AG09319 (cell line): ENCODE data around the gene ZNF302.
"Not testable (repeated sequence)": the region's sequence is repeated elsewhere in the genome, so short reads cannot be mapped to it uniquely, and the experiment has no call there.

ENCODE experiments used
- DNase-seq: peaks from one replicate; pipeline ENCODE4 v3.0.0-alpha.2; 2010; ENCODE audit warnings: low read depth; ENCODE audit errors: extremely low read depth
- CTCF ChIP-seq: IDR thresholded peaks from 2 replicates; pipeline ENCODE4 v1.5.1; 2011; ENCODE audit warnings: low read depth, mild to moderate bottlenecking, inconsistent platforms, low read length, moderate library complexity

Gene ZNF302

DNA sequence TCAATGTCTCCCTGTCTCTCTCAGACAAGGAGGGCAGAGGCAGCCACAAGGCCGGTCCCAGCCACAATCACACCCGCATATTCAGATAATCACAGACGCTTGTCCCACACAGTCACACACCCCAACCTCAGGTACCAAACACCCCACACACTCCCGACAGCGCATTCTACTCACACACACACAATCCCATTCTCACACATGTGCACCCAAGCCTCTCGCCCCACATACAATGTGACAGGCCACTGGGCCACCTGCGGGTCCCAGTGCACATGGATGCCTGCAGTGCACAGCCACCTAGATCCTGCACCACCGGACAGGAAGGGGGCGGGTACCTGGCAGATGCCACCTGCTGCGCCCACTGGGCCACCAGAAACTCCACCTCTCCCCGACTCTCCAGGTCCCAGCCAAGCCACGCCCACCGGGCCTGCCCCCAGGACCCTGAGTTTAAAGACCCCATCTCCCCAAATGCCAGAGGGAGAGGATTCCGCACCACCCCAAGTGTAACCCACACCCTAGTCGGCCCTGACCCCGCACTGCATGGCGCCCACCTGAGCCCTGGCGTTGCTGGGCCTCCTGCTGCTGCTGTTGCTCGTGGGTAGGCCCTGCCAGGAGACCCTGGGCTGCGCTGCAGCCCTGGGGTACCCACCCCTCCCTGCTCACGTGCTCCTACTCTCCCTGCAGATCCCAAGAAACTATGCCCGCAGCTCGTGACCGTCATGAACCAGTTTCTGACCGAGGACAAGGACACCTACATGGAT is 11.1 kb upstream of the ZNF302 start:
- TF ChIP-seq CTCF = no peak
- DNase-seq = no peak

- no peak for TF ChIP-seq CTCF
- no peak for DNase-seq
Observed at GRCh38 chr19:34666958-34667265, 10.6 kb upstream of the ZNF302 start.

DNA sequence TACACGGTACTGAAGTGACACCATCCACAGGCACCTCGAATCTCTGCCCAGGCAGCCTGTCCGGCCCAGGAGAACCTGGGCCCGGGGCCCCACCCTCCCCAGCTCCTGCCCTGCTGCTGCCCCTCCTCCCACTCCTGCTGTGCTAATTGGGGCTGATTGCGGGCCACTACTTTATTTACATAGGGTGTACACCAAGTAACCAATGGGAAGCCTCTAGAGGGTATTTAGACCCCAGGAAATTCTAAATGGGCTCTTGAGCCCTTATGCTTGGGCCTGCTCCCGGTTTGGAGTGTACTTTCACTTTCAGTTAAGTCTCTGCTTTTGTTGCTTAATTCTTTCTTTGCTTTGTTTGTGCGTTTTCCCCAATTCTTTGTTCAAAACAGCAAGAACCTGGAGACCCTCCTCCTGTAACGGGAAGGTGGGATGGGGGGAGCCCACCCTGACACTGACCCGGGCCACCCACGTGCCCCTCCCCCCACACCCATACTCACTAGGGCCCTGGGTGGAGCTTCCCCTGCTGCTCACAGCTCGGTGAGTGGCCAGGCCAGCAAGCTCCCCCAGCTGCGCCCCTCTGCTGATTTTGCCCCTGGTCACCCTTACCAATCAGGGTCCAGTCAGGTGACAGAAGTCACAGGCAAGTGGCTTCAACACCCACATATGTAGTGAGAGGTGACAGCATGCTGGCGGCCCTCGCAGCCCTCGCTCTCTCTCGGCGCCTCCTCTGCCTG is 10.0 kb upstream of the ZNF302 start:
- no peak for DNase-seq
- no peak for TF ChIP-seq CTCF

GRCh38 chr19:34668077-34668689 is 9.3 kb upstream of the ZNF302 start:
- not testable (repeated sequence) for DNase-seq

DNA sequence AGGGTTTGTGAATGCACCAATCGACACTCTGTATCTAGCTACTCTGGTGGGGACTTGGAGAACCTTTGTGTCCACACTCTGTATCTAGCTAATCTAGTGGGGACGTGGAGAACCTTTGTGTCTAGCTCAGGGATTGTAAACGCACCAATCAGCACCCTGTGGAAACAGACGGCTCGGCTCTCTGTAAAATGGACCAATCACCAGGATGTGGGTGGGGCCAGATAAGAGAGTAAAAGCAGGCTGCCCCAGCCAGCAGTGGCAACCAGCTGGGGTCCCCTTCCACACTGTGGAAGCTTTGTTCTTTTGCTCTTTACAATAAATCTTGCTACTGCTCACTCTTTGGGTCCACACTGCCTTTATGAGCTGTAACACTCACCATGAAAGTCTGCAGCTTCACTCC is 8.8 kb upstream of the ZNF302 start:
- DNase-seq = not testable (repeated sequence)

DNA sequence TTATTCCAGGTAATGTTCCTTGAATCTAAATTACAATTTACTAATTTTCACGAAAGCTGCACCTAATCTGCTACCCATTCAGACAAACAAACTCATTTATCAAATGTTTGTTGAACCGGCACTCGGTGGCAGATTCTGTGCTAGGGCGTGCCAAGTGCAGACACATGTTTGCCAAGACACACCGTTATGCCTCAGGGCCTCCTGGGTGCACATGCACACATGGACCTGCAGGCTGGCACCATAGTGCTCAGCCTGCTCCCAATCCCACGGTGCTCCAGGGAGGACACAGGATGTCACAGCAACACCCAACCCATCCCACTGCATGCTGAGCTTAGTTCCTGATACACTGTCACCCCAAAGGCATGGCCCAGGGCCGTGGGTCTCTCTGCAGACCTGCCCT is 8.2 kb upstream of the ZNF302 start:
- TF ChIP-seq CTCF = no peak
- DNase-seq = no peak

GRCh38 chr19:34671972-34672371 is 5.5 kb upstream of the ZNF302 start:
- TF ChIP-seq CTCF = no peak
- no peak for DNase-seq

GRCh38 chr19:34673590-34673989 is 3.9 kb upstream of the ZNF302 start:
- TF ChIP-seq CTCF = no peak

More at GRCh38 chr19:34673590-34673989, 3.9 kb upstream of the ZNF302 start:
- no peak for DNase-seq
